ENCODE results near the gene MFSD1. TPM values are rescaled to one million over a fixed set of nuclear protein-coding genes. Genes with fewer than 3 reads are reported as not detected.

The MFSD1 gene
- total and polyA plus RNA-seq, 2 of the 13 experiments (the other 11 are each of a cell fraction or from before 2014, with no cell fraction given), result 17.3 to 37.9 TPM

- TF ChIP-seq UBTF (CRISPR knock-in tag; IDR thresholded peaks at IDR 0.05) (no peak), SP140L (CRISPR knock-in tag; IDR thresholded peaks at IDR 0.05; ENCODE audit: borderline replicate concordance) (no peak), CREB1 (IDR thresholded peaks at IDR 0.05) (no peak), CREB1 (CRISPR knock-in tag; IDR thresholded peaks at IDR 0.05) (no peak), HOXA9 (CRISPR knock-in tag; IDR thresholded peaks at IDR 0.05; ENCODE audit: borderline replicate concordance) (no peak), SRSF9 (IDR thresholded peaks at IDR 0.05; ENCODE audit: borderline replicate concordance, insufficient read depth, low read depth, low read length, poor library complexity, severe bottlenecking) (no peak), ZNF747 (CRISPR knock-in tag; IDR thresholded peaks at IDR 0.05; ENCODE audit: borderline replicate concordance) (no peak), FUBP1 (CRISPR knock-in tag; IDR thresholded peaks at IDR 0.05; ENCODE audit: borderline replicate concordance) (no peak), PRDM4 (CRISPR knock-in tag; IDR thresholded peaks at IDR 0.05; ENCODE audit: borderline replicate concordance) (no peak), KLF11 (CRISPR knock-in tag; IDR thresholded peaks at IDR 0.05) (no peak), KMT2A (CRISPR knock-in tag; IDR thresholded peaks at IDR 0.05) (no peak), ZFYVE20 (CRISPR knock-in tag; IDR thresholded peaks at IDR 0.05; ENCODE audit: borderline replicate concordance, low read depth) (no peak), ZNF225 (CRISPR knock-in tag; IDR thresholded peaks at IDR 0.05) (no peak)
Observed at GRCh38 chr3:158835631-158836030, 33.8 kb downstream of the MFSD1 start (continued).

Measured in HepG2 (cell line).